ENCODE measurements around the gene TSPOAP1. TPM values are rescaled to one million over a fixed set of nuclear protein-coding genes. Genes with fewer than 3 reads are reported as not detected.

Gene TSPOAP1
- total and polyA plus RNA-seq, 10 of the 15 experiments (the other 5 are each of a cell fraction or from before 2014, with no cell fraction given), result 0.58 to 16.4 (median 4.2) TPM; not detected in 1

GRCh38 chr17:58334661-58335060 lies 6.1 kb upstream of the TSPOAP1 start:
- in situ Hi-C loops (cut with MboI), result loop anchor here (10.0 kb wide), 1 partner anchor 1500 kb away; no protein-coding TSS in a partner anchor
- RAD21 ChIA-PET (ENCODE audit: unreplicated experiment), result interaction anchor here (1.0 to 18.1 kb wide), 6 partner anchors 8 to 432 kb away, joined by 3 to 323 read pairs (median 24); partner anchors contain the start of gene RNF43
- H3K9ac ChIP-seq (ENCODE audit: control insufficient read depth, insufficient read depth, low read length), result peak overlapping the region; percentile 100
- no peak for TF ChIP-seq E4F1 (IDR thresholded peaks at IDR 0.05; ENCODE audit: borderline replicate concordance, partially characterized antibody)
- TF ChIP-seq SMARCA5 (IDR thresholded peaks at IDR 0.05), result 0 out of 2 replicates have a peak, but pooled peaks have one; percentile 19
- no peak for TF ChIP-seq PML (IDR thresholded peaks at IDR 0.05; ENCODE audit: low read length)
- peak; percentile 62; the same call in 1 of the 2 replicates for TF ChIP-seq BACH1 (IDR thresholded peaks at IDR 0.05; ENCODE audit: borderline replicate concordance)
- TF ChIP-seq POU2F2 (IDR thresholded peaks at IDR 0.05; ENCODE audit: borderline replicate concordance, low read depth, low read length), result 0 out of 3 replicates have a peak, but pooled peaks have one; percentile 33
- no peak for TF ChIP-seq ZNF207 (IDR thresholded peaks at IDR 0.05; ENCODE audit: borderline replicate concordance)
- no peak for TF ChIP-seq CEBPB (IDR thresholded peaks at IDR 0.05; ENCODE audit: borderline replicate concordance in 1 of 2, low read depth in 2 of 2, low read length in 2 of 2)
- no peak for TF ChIP-seq ASH2L (IDR thresholded peaks at IDR 0.05; ENCODE audit: borderline replicate concordance, low read depth)
- TF ChIP-seq CBX3 (IDR thresholded peaks at IDR 0.05; ENCODE audit: borderline replicate concordance, low read depth), result no peak
- TF ChIP-seq PRDM15 (CRISPR knock-in tag; IDR thresholded peaks at IDR 0.05), result no peak
- no peak for TF ChIP-seq SREBF2 (IDR thresholded peaks at IDR 0.05; ENCODE audit: low read length)
- TF ChIP-seq ATF7 (IDR thresholded peaks at IDR 0.05; ENCODE audit: low read depth), result no peak
- no peak for TF ChIP-seq SRF (IDR thresholded peaks at IDR 0.05; ENCODE audit: low read depth in 2 of 2, low read length in 2 of 2)
- TF ChIP-seq SP1 (IDR thresholded peaks at IDR 0.05; ENCODE audit: low read depth, low read length), result no peak
- no peak for TF ChIP-seq TCF12 (IDR thresholded peaks at IDR 0.05; ENCODE audit: low read depth, low read length)
- TF ChIP-seq HDAC2 (IDR thresholded peaks at IDR 0.05), result no peak
- TF ChIP-seq, protein P1, sequence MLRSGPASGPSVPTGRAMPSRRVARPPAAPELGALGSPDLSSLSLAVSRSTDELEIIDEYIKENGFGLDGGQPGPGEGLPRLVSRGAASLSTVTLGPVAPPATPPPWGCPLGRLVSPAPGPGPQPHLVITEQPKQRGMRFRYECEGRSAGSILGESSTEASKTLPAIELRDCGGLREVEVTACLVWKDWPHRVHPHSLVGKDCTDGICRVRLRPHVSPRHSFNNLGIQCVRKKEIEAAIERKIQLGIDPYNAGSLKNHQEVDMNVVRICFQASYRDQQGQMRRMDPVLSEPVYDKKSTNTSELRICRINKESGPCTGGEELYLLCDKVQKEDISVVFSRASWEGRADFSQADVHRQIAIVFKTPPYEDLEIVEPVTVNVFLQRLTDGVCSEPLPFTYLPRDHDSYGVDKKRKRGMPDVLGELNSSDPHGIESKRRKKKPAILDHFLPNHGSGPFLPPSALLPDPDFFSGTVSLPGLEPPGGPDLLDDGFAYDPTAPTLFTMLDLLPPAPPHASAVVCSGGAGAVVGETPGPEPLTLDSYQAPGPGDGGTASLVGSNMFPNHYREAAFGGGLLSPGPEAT (IDR thresholded peaks at IDR 0.05; ENCODE audit: low read depth), result no peak

More at GRCh38 chr17:58334661-58335060, 6.1 kb upstream of the TSPOAP1 start:
- DNase-seq (ENCODE audit: low read depth, low spot score) (no peak), FAIRE-seq (no peak), ATAC-seq (no peak)
- intact Hi-C loops (cut with micrococcal nuclease; ENCODE audit: unreplicated experiment), result loop anchor here (5.0 kb wide), 1 partner anchor 432 kb away; no protein-coding TSS in a partner anchor
- Histone ChIP-seq H3K4me3 (peak overlapping the region; percentile 83), H2AFZ (ENCODE audit: control insufficient read depth, low read depth, low read length) (no peak overlapping the region), H3K79me2 (ENCODE audit: control insufficient read depth, insufficient read depth, low read length) (peaks cover 96% of the 10 kb centered on the region), H3K27ac (ENCODE audit: control insufficient read depth, insufficient read depth) (peak overlapping the region; percentile 100), H3K9me3 (replicated peaks; ENCODE audit: control insufficient read depth, insufficient read depth, low read length) (no peaks in the 10 kb centered on the region; the same call in 2 of the 3 replicates), H3K4me2 (ENCODE audit: control insufficient read depth, insufficient read depth) (peak overlapping the region; percentile 99), H3K4me1 (ENCODE audit: control insufficient read depth, insufficient read depth, low read length) (peaks cover 39% of the 10 kb centered on the region), H3K36me3 (ENCODE audit: control insufficient read depth in 2 of 2, insufficient read depth in 2 of 2, low read length in 1 of 2) (peaks cover 6 to 14% of the 10 kb centered on the region in 2 experiments), H3K27me3 (replicated peaks in 1 of 2; ENCODE audit: control insufficient read depth in 2 of 2, insufficient read depth in 2 of 2, low read length in 1 of 2) (no peaks in the 10 kb centered on the region), H4K20me1 (ENCODE audit: control insufficient read depth, insufficient read depth) (no peaks in the 10 kb centered on the region; the same call in 1 of the 2 replicates)
- BruUV-seq (replicated peaks), result no TSS peak
- ChIA-PET CTCF (interaction anchor here (0.6 to 4.3 kb wide), 7 partner anchors 9 to 81 kb away, joined by 3 to 53 read pairs (median 20); partner anchors contain the start of gene RNF43), POLR2A (interaction anchor here (0.7 to 18.5 kb wide), 6 partner anchors 9 to 103 kb away, joined by 3 to 373 read pairs (median 32); partner anchors contain the start of genes RNF43 and SUPT4H1), SMC1A (ENCODE audit: uncharacterized antibody, unreplicated experiment) (interaction anchor here (0.6 to 8.6 kb wide), 5 partner anchors 9 to 81 kb away, joined by 3 to 143 read pairs (median 9); partner anchors contain the start of gene SUPT4H1)
- WGBS (ENCODE audit: insufficient coverage, insufficient replicate concordance, low lambda C conversion rate, missing lambda C conversion rate), result 1% methylated on average over 9 of the region's 9 CpGs

Measured in GM12878 (cell line).